NCI-H1105 (cell line): ENCODE data around the gene SETD3.

Experiments used
- DNase-seq: peaks from one replicate; lab custom pipeline; 2025; lab: John Stamatoyannopoulos, UW

The SETD3 gene

GRCh38 chr14:99516871-99517642 is 36.4 kb upstream of the SETD3 start:
- DNase-seq, result no peak

- no peak for DNase-seq
Observed at GRCh38 chr14:99516156-99516870, 35.7 kb upstream of the SETD3 start.

GRCh38 chr14:99515301-99516155 is 34.9 kb upstream of the SETD3 start:
- DNase-seq, result no peak

- no peak for DNase-seq
Observed at GRCh38 chr14:99514552-99515300, 34.1 kb upstream of the SETD3 start.

- DNase-seq, result no peak
Observed at GRCh38 chr14:99513946-99514551, 33.4 kb upstream of the SETD3 start.

GRCh38 chr14:99513183-99513694 is 32.6 kb upstream of the SETD3 start:
- no peak for DNase-seq

GRCh38 chr14:99512571-99513182 is 32.0 kb upstream of the SETD3 start:
- no peak for DNase-seq

GRCh38 chr14:99512110-99512449 is 31.4 kb upstream of the SETD3 start:
- no peak for DNase-seq

GRCh38 chr14:99511421-99512109 is 30.9 kb upstream of the SETD3 start:
- no peak for DNase-seq

- DNase-seq, result no peak
Observed at GRCh38 chr14:99510556-99511139, 30.0 kb upstream of the SETD3 start.

- no peak for DNase-seq
Observed at GRCh38 chr14:99509871-99510555, 29.4 kb upstream of the SETD3 start.

- DNase-seq, result no peak
Observed at GRCh38 chr14:99508896-99509629, 28.4 kb upstream of the SETD3 start.

GRCh38 chr14:99507860-99508640 is 27.4 kb upstream of the SETD3 start:
- no peak for DNase-seq

- DNase-seq, result no peak
Observed at GRCh38 chr14:99506276-99506675, 25.6 kb upstream of the SETD3 start.

GRCh38 chr14:99505089-99505488 is 24.4 kb upstream of the SETD3 start:
- no peak for DNase-seq

GRCh38 chr14:99503848-99504453 is 23.3 kb upstream of the SETD3 start:
- DNase-seq, result no peak

- DNase-seq, result no peak
Observed at GRCh38 chr14:99502989-99503421, 22.3 kb upstream of the SETD3 start.
